GM23338 (cell line): ENCODE results near the gene INS. TPM values are rescaled to one million over a fixed set of nuclear protein-coding genes. Genes with fewer than 3 reads are reported as not detected.

Source experiments
- ATAC-seq: fragments of 200-7000 bp; cut with Tn5 transposase; 3 replicates; pipeline ENCODE4 v1.9.1; 2020
- DNase-seq: peaks from one replicate; pipeline ENCODE4 v3.0.0-alpha.2; 2015; ENCODE audit warnings: low spot score
- H2AFZ ChIP-seq: fragments of 200-600 bp; sonication (generic); 2 replicates; pipeline ENCODE4 v1.8.0; 2016; ENCODE audit warnings: antibody characterized with exemption, mild to moderate bottlenecking, moderate library complexity
- H3F3A ChIP-seq: fragments of 200-600 bp; sonication (generic); replicated peaks from 2 replicates; pipeline ENCODE4 v1.8.0; 2017; ENCODE audit warnings: antibody characterized with exemption, mixed run types, low read depth
- H3K27ac ChIP-seq: fragments of 200-600 bp; sonication (generic); 2 replicates; pipeline ENCODE4 v1.6.1; 2016; ENCODE audit warnings: low read depth
- H3K27me3 ChIP-seq: fragments of 200-600 bp; sonication (generic); 2 replicates; pipeline ENCODE4 v1.8.0; 2016; ENCODE audit warnings: mild to moderate bottlenecking, mixed run types, moderate library complexity; ENCODE audit not compliant: insufficient read depth
- H3K36me3 ChIP-seq: fragments of 200-600 bp; sonication (generic); 2 replicates; pipeline ENCODE4 v1.8.0; 2016; ENCODE audit warnings: mild to moderate bottlenecking; ENCODE audit not compliant: insufficient read depth
- H3K4me1 ChIP-seq: fragments of 200-600 bp; sonication (generic); 2 replicates; pipeline ENCODE4 v1.8.0; 2016; ENCODE audit warnings: mild to moderate bottlenecking, moderate library complexity; ENCODE audit not compliant: insufficient read depth
- H3K4me2 ChIP-seq: fragments of 200-600 bp; sonication (generic); 2 replicates; pipeline ENCODE4 v1.7.1; 2017; ENCODE audit warnings: mixed run types
- H3K4me3 ChIP-seq: fragments of 200-600 bp; sonication (generic); 2 replicates; pipeline ENCODE4 v1.6.1; 2016; ENCODE audit warnings: mixed run types
- H3K79me2 ChIP-seq: fragments of 200-600 bp; sonication (generic); replicated peaks from 2 replicates; pipeline ENCODE4 v1.8.0; 2017; ENCODE audit warnings: mild to moderate bottlenecking; ENCODE audit not compliant: insufficient read depth
- H3K9me2 ChIP-seq: fragments of 200-600 bp; sonication (generic); 2 replicates; pipeline ENCODE4 v1.8.0; 2017; ENCODE audit not compliant: insufficient read depth
- H4K20me1 ChIP-seq: fragments of 200-600 bp; sonication (generic); replicated peaks from 2 replicates; pipeline ENCODE4 v1.8.0; 2017; ENCODE audit warnings: mild to moderate bottlenecking; ENCODE audit not compliant: insufficient read depth
- H3K27ac Mint-ChIP-seq: 2 replicates; pipeline ENCODE4 v1.8.0; 2020; ENCODE audit warnings: inconsistent platforms, mild to moderate bottlenecking, moderate library complexity, mixed read lengths
- H3K27me3 Mint-ChIP-seq: 3 replicates; pipeline ENCODE4 v1.8.0; 2022; ENCODE audit warnings: low read depth, mild to moderate bottlenecking, moderate library complexity, mixed read lengths, inconsistent platforms; ENCODE audit not compliant: insufficient read depth, poor library complexity
- H3K36me3 Mint-ChIP-seq: 3 replicates; pipeline ENCODE4 v1.8.0; 2021; ENCODE audit warnings: low read depth, mild to moderate bottlenecking, inconsistent platforms, moderate library complexity, mixed read lengths
- H3K4me1 Mint-ChIP-seq: 3 replicates; pipeline ENCODE4 v1.8.0; 2020; ENCODE audit warnings: mild to moderate bottlenecking, inconsistent platforms, mixed read lengths
- H3K4me3 Mint-ChIP-seq: 3 replicates; pipeline ENCODE4 v1.8.0; 2021; ENCODE audit warnings: moderate library complexity, mild to moderate bottlenecking, inconsistent platforms, mixed read lengths
- H3K9me3 Mint-ChIP-seq: 3 replicates; pipeline ENCODE4 v1.8.0; 2020; ENCODE audit warnings: moderate library complexity, mild to moderate bottlenecking, inconsistent platforms, mixed read lengths
- CTCF ChIP-seq, 2 experiments: fragments of 200-600 bp in 1 of 2; sonication (generic) in 1 of 2; conservative IDR thresholded peaks; 2 replicates each; pipeline versions ENCODE4 v1.5.1 to v1.6.1; 2016 to 2017; ENCODE audit warnings: antibody characterized with exemption in 2 of 2, low read depth in 2 of 2, mild to moderate bottlenecking in 2 of 2, moderate library complexity in 1 of 2
- EZH2phosphoT487 ChIP-seq: fragments of 200-600 bp; sonication (generic); IDR thresholded peaks from one replicate; pipeline ENCODE4 v1.8.1; 2018; ENCODE audit warnings: antibody characterized with exemption; ENCODE audit not compliant: unreplicated experiment
- NANOG ChIP-seq: IDR thresholded peaks from 2 replicates; pipeline ENCODE4 v1.6.1; 2016; ENCODE audit warnings: antibody characterized with exemption, borderline replicate concordance
- POLR2AphosphoS5 ChIP-seq: IDR thresholded peaks from 2 replicates; pipeline ENCODE4 v1.6.1; 2016; ENCODE audit warnings: antibody characterized with exemption, low read depth
- ZNF114 ChIP-seq: fragments of 250-450 bp; sonication (Bioruptor Pico); IDR thresholded peaks from 2 replicates; pipeline ENCODE4 v1.5.0; 2020; ENCODE audit warnings: mild to moderate bottlenecking, moderate library complexity
- polyA plus RNA-seq: library from polyadenylated mRNA; unstranded; fragments of >200 nt; fragmentation: Nextera tagmentation; extraction: Ambion mirVana; gene quantifications from 2 replicates; pipeline ENCODE4 v1.2.1, GENCODE V29; 2016
- total RNA-seq: library from RNA; depleted of rRNA; stranded (reverse); fragments of >200 nt; shearing (Covaris generic); gene quantifications from 2 replicates; pipeline ENCODE4 v1.2.3, GENCODE V29; 2014
- TF ChIP-seq, protein P1 (sequence below): fragments of 250-450 bp; sonication (Bioruptor Pico); IDR thresholded peaks from 2 replicates; pipeline ENCODE4 v1.5.0; 2020; ENCODE audit warnings: mild to moderate bottlenecking, moderate library complexity

The INS gene
- total and polyA plus RNA-seq, 2 experiments from 2014 or later: not detected

DNA sequence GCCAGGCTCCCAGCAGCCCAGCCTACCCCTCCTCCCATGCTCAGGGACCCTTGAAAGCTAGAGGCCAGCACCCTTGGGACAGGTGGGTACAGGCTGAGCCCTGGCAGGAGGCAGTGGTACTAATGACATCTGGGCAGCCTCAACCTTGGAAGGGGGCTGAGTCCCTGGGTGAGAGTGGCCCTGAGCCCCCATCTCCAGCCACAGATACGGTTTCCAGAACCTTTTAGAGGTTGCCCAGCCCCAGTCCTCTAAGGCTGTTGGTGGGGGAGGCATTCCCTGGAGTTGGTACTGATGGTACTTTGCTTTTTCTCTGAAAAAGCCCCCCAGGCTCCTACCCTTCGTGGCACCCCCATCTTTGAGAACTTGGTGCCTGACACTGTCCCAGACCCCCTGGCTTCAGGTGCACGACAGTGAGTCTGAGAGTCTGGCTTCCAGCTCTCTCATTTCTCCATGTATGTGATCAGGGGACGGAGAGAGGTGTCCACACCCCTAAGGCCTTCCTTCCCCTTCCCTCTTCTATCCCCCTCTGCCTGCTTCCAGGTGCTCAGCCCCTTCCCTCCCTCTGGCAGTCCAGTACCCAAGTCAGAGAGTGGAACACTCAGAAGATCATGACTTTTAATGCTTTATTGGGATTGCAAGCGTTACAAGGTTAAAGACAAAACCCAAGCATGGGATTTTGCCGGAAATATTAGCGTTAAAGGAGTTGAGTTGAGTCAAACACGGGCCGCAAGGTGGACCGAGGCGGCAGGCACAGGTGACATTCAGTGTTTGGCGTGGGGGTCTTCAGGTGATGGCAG lies 32.3 kb downstream of the INS start:
- DNase-seq: no peak
- no peak overlapping the region for H3K27ac Mint-ChIP-seq
- no peaks in the 10 kb centered on the region; the same call in 2 of the 3 replicates for H3K4me1 Mint-ChIP-seq
- no peaks in the 10 kb centered on the region for H3K9me2 ChIP-seq
- H3K27me3 Mint-ChIP-seq: peaks cover 27% of the 10 kb centered on the region
- H3K36me3 ChIP-seq: no peaks in the 10 kb centered on the region
- H3K4me3 ChIP-seq: no peak overlapping the region
- TF ChIP-seq ZNF114 (no peak), POLR2AphosphoS5 (no peak), EZH2phosphoT487 (no peak), CTCF (conservative IDR thresholded peaks at IDR 0.05; ENCODE audit: low read depth in 2 of 2) (no peak), NANOG (no peak)
- TF ChIP-seq, protein P1, sequence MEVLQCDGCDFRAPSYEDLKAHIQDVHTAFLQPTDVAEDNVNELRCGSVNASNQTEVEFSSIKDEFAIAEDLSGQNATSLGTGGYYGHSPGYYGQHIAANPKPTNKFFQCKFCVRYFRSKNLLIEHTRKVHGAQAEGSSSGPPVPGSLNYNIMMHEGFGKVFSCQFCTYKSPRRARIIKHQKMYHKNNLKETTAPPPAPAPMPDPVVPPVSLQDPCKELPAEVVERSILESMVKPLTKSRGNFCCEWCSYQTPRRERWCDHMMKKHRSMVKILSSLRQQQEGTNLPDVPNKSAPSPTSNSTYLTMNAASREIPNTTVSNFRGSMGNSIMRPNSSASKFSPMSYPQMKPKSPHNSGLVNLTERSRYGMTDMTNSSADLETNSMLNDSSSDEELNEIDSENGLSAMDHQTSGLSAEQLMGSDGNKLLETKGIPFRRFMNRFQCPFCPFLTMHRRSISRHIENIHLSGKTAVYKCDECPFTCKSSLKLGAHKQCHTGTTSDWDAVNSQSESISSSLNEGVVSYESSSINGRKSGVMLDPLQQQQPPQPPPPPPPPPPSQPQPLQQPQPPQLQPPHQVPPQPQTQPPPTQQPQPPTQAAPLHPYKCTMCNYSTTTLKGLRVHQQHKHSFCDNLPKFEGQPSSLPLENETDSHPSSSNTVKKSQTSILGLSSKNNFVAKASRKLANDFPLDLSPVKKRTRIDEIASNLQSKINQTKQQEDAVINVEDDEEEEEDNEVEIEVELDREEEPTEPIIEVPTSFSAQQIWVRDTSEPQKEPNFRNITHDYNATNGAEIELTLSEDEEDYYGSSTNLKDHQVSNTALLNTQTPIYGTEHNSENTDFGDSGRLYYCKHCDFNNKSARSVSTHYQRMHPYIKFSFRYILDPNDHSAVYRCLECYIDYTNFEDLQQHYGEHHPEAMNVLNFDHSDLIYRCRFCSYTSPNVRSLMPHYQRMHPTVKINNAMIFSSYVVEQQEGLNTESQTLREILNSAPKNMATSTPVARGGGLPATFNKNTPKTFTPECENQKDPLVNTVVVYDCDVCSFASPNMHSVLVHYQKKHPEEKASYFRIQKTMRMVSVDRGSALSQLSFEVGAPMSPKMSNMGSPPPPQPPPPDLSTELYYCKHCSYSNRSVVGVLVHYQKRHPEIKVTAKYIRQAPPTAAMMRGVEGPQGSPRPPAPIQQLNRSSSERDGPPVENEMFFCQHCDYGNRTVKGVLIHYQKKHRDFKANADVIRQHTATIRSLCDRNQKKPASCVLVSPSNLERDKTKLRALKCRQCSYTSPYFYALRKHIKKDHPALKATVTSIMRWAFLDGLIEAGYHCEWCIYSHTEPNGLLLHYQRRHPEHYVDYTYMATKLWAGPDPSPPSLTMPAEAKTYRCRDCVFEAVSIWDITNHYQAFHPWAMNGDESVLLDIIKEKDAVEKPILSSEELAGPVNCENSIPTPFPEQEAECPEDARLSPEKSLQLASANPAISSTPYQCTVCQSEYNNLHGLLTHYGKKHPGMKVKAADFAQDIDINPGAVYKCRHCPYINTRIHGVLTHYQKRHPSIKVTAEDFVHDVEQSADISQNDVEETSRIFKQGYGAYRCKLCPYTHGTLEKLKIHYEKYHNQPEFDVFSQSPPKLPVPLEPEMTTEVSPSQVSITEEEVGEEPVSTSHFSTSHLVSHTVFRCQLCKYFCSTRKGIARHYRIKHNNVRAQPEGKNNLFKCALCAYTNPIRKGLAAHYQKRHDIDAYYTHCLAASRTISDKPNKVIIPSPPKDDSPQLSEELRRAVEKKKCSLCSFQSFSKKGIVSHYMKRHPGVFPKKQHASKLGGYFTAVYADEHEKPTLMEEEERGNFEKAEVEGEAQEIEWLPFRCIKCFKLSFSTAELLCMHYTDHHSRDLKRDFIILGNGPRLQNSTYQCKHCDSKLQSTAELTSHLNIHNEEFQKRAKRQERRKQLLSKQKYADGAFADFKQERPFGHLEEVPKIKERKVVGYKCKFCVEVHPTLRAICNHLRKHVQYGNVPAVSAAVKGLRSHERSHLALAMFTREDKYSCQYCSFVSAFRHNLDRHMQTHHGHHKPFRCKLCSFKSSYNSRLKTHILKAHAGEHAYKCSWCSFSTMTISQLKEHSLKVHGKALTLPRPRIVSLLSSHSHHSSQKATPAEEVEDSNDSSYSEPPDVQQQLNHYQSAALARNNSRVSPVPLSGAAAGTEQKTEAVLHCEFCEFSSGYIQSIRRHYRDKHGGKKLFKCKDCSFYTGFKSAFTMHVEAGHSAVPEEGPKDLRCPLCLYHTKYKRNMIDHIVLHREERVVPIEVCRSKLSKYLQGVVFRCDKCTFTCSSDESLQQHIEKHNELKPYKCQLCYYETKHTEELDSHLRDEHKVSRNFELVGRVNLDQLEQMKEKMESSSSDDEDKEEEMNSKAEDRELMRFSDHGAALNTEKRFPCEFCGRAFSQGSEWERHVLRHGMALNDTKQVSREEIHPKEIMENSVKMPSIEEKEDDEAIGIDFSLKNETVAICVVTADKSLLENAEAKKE: no peak
- H4K20me1 ChIP-seq: no peaks in the 10 kb centered on the region
- no peaks in the 10 kb centered on the region for H3F3A ChIP-seq
- H3K36me3 Mint-ChIP-seq: no peaks in the 10 kb centered on the region
- H3K4me3 Mint-ChIP-seq: no peak overlapping the region
- no peak overlapping the region for H2AFZ ChIP-seq
- no peak overlapping the region for H3K4me2 ChIP-seq
- no peaks in the 10 kb centered on the region for H3K4me1 ChIP-seq
- H3K27ac ChIP-seq: no peak overlapping the region
- ATAC-seq: no peak
- no peaks in the 10 kb centered on the region for H3K27me3 ChIP-seq
- no peaks in the 10 kb centered on the region for H3K9me3 Mint-ChIP-seq
- no peaks in the 10 kb centered on the region for H3K79me2 ChIP-seq
